OCI-LY3 (cell line): ENCODE data around the gene BMI1.

ENCODE experiments used
- H2AFZ ChIP-seq: fragments of 200-600, 300-600 bp; shearing (Covaris generic); 2 replicates; pipeline ENCODE4 v1.6.0; 2014; ENCODE audit warnings: antibody characterized with exemption, low read depth, low read length
- H3K27ac ChIP-seq: fragments of 200-600, 300-600 bp; sonication (generic); 2 replicates; pipeline ENCODE4 v1.5.1; 2014; ENCODE audit warnings: mild to moderate bottlenecking, low read length, moderate library complexity, mixed read lengths
- H3K27me3 ChIP-seq: fragments of 200-600, 300-600 bp; sonication (generic); 2 replicates; pipeline ENCODE4 v1.6.1; 2014; ENCODE audit warnings: low read depth, low read length, mixed read lengths
- H3K36me3 ChIP-seq: fragments of 200-600, 300-600 bp; sonication (generic); replicated peaks from 2 replicates; pipeline ENCODE3; 2014; ENCODE audit warnings: low read depth, low read length, mixed read lengths
- H3K4me1 ChIP-seq: fragments of 300-600, 200-600 bp; sonication (generic); 2 replicates; pipeline ENCODE4 v1.6.1; 2014; ENCODE audit warnings: low read length, mixed read lengths
- H3K4me2 ChIP-seq: fragments of 200-600, 300-600 bp; sonication (generic); 2 replicates; pipeline ENCODE4 v1.6.1; 2014; ENCODE audit warnings: low read length, mixed read lengths
- H3K4me3 ChIP-seq: fragments of 300-600, 200-600 bp; sonication (generic); 2 replicates; pipeline ENCODE4 v1.5.1; 2014; ENCODE audit warnings: antibody characterized with exemption, mild to moderate bottlenecking, low read length, moderate library complexity
- H3K79me2 ChIP-seq: fragments of 300-600, 200-600 bp; shearing (Covaris generic); 2 replicates; pipeline ENCODE4 v1.6.1; 2014; ENCODE audit warnings: mild to moderate bottlenecking, low read length, mixed read lengths
- H3K9ac ChIP-seq: fragments of 300-600, 200-600 bp; shearing (Covaris generic); 2 replicates; pipeline ENCODE4 v1.6.0; 2014; ENCODE audit warnings: mild to moderate bottlenecking, low read length, moderate library complexity
- H3K9me3 ChIP-seq: fragments of 200-600, 300-600 bp; shearing (Covaris generic); 2 replicates; pipeline ENCODE4 v1.6.1; 2014; ENCODE audit warnings: low read length, mixed read lengths; ENCODE audit not compliant: insufficient read depth
- H4K20me1 ChIP-seq: fragments of 200-600, 300-600 bp; sonication (generic); 2 replicates; pipeline ENCODE4 v1.6.1; 2016; ENCODE audit warnings: low read length, mixed read lengths; ENCODE audit not compliant: insufficient read depth
- CTCF ChIP-seq: fragments of 200-600, 300-600 bp; sonication (generic); IDR thresholded peaks from 2 replicates; pipeline ENCODE4 v1.5.1; 2014; ENCODE audit warnings: antibody characterized with exemption, low read length, low read depth
- EZH2phosphoT487 ChIP-seq: fragments of 200-600 bp; shearing (Covaris generic); IDR thresholded peaks from 2 replicates; pipeline ENCODE4 v1.6.1; 2018; ENCODE audit warnings: antibody characterized with exemption, mixed run types, low read depth

Gene BMI1

DNA sequence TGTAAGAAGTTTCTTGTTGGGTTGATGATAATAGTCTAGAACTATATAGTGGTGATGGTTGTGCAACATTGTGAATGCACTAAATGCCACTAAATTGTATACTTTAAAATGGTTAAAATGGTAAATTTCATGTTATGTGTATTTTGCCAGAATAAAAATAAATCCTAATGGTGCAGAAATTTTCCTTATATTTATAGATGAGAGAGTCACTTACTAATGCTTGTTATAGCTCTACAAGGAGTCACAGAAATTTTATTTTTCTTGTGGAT lies 45.5 kb downstream of the BMI1 start:
- Histone ChIP-seq H3K4me2 (no peak overlapping the region), H3K4me3 (no peak overlapping the region), H3K27ac (no peak overlapping the region), H3K4me1 (peaks cover 41% of the 10 kb centered on the region), H3K27me3 (no peaks in the 10 kb centered on the region), H4K20me1 (no peaks in the 10 kb centered on the region), H3K9ac (no peak overlapping the region), H2AFZ (no peak overlapping the region), H3K9me3 (no peaks in the 10 kb centered on the region), H3K36me3 (no peaks in the 10 kb centered on the region), H3K79me2 (no peaks in the 10 kb centered on the region)
- TF ChIP-seq CTCF (no peak), EZH2phosphoT487 (no peak)

GRCh38 chr10:22366771-22367170 lies 45.9 kb downstream of the BMI1 start:
- Histone ChIP-seq H2AFZ (no peak overlapping the region), H3K27ac (no peak overlapping the region)

GRCh38 chr10:22367471-22367870 lies 46.6 kb downstream of the BMI1 start:
- no peaks in the 10 kb centered on the region for H3K27me3 ChIP-seq
- no peaks in the 10 kb centered on the region for H3K9me3 ChIP-seq
- H3K79me2 ChIP-seq, result no peaks in the 10 kb centered on the region
- no peaks in the 10 kb centered on the region for H3K36me3 ChIP-seq
- peak overlapping the region; percentile 34; the same call in 1 of the 2 replicates for H3K4me2 ChIP-seq
- H3K4me3 ChIP-seq, result no peak overlapping the region
- H2AFZ ChIP-seq, result no peak overlapping the region
- no peaks in the 10 kb centered on the region for H4K20me1 ChIP-seq
- TF ChIP-seq CTCF (no peak), EZH2phosphoT487 (no peak)
- H3K4me1 ChIP-seq, result peaks cover 41% of the 10 kb centered on the region
- no peak overlapping the region for H3K27ac ChIP-seq
- no peak overlapping the region for H3K9ac ChIP-seq

More at GRCh38 chr10:22366771-22367170, 45.9 kb downstream of the BMI1 start:
- no peaks in the 10 kb centered on the region for H3K36me3 ChIP-seq
- H3K4me3 ChIP-seq, result no peak overlapping the region
- H3K27me3 ChIP-seq, result no peaks in the 10 kb centered on the region
- H3K4me1 ChIP-seq, result peaks cover 41% of the 10 kb centered on the region
- no peaks in the 10 kb centered on the region for H3K79me2 ChIP-seq
- no peaks in the 10 kb centered on the region for H3K9me3 ChIP-seq
- H3K9ac ChIP-seq, result no peak overlapping the region
- H4K20me1 ChIP-seq, result no peaks in the 10 kb centered on the region
- H3K4me2 ChIP-seq, result no peak overlapping the region
- TF ChIP-seq EZH2phosphoT487, result no peak
- no peak for TF ChIP-seq CTCF

GRCh38 chr10:22368402-22368801 lies 47.5 kb downstream of the BMI1 start:
- no peak for TF ChIP-seq CTCF
- no peak for TF ChIP-seq EZH2phosphoT487
- no peaks in the 10 kb centered on the region for H4K20me1 ChIP-seq
- no peak overlapping the region for H2AFZ ChIP-seq
- H3K4me1 ChIP-seq, result peaks cover 41% of the 10 kb centered on the region
- H3K4me2 ChIP-seq, result no peak overlapping the region
- no peaks in the 10 kb centered on the region for H3K36me3 ChIP-seq
- H3K9me3 ChIP-seq, result no peaks in the 10 kb centered on the region
- no peak overlapping the region for H3K27ac ChIP-seq
- no peak overlapping the region for H3K9ac ChIP-seq
- H3K4me3 ChIP-seq, result no peak overlapping the region
- H3K27me3 ChIP-seq, result no peaks in the 10 kb centered on the region
- H3K79me2 ChIP-seq, result no peaks in the 10 kb centered on the region
